Caki2 (cell line): Measurements from ENCODE around the gene MGAT3. TPM values are rescaled to one million over a fixed set of nuclear protein-coding genes. Genes with fewer than 3 reads are reported as not detected.
"Not testable (repeated sequence)": the region's sequence is repeated elsewhere in the genome, so short reads cannot be mapped to it uniquely, and the experiment has no call there.

Experiments
- DNase-seq: peaks from one replicate; pipeline ENCODE4 v3.0.0-alpha.2; 2015; ENCODE audit warnings: low read depth
- in situ Hi-C: cut with HindIII; loops from 2 replicates; pipeline ENCODE4 v1.10.0; 2016; ENCODE audit warnings: low sequenced_read_pairs, low pct_unique_long_range_greater_than_20kb, mixed read lengths
- total RNA-seq: library from RNA; depleted of rRNA; stranded (reverse); fragments of >200 nt; shearing (Covaris generic); gene quantifications from 2 replicates; pipeline ENCODE4 v1.2.3, GENCODE V29; 2014; ENCODE audit warnings: low replicate concordance; rRNA removed

Gene MGAT3, protein sequence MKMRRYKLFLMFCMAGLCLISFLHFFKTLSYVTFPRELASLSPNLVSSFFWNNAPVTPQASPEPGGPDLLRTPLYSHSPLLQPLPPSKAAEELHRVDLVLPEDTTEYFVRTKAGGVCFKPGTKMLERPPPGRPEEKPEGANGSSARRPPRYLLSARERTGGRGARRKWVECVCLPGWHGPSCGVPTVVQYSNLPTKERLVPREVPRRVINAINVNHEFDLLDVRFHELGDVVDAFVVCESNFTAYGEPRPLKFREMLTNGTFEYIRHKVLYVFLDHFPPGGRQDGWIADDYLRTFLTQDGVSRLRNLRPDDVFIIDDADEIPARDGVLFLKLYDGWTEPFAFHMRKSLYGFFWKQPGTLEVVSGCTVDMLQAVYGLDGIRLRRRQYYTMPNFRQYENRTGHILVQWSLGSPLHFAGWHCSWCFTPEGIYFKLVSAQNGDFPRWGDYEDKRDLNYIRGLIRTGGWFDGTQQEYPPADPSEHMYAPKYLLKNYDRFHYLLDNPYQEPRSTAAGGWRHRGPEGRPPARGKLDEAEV
- total RNA-seq, result not detected in 2 replicates

DNA sequence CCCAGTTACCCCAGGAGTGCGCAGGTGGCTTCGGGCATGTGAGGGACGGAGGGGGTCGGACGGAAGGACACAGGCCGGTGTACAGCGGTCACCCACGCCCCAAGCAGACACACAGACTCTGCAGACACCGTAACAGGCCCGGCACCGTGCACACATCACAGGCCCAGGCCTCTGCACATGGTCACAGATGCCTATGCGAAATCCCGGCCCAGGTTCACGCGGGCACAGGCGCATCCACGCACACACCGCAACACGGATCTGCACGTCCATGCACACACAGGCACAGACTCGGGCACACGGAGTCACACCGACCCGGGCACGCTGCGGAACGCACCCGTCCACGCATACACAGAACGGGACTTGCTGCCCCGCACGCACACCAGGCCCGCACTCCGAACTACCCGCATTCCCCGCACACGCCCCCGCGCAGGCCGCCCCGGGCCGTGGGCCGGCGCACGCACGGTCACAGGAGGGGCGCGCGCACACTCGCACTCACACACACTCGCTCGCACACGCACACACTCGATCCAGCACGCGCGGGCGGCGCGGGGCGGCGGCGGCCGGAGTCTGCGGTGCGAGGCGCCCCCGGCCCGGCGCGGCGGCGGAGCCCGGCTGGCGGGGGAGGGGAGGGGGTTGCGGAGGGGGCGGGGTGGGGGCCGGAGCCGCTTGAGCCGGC lies at the start of gene MGAT3:
Gene MGAT3 (plus strand): TSS at position 491 of the 676 bp plus-strand sequence. CDS start 30,336 bp downstream, outside the sequence.
- in situ Hi-C loops, result no loop called here

DNA sequence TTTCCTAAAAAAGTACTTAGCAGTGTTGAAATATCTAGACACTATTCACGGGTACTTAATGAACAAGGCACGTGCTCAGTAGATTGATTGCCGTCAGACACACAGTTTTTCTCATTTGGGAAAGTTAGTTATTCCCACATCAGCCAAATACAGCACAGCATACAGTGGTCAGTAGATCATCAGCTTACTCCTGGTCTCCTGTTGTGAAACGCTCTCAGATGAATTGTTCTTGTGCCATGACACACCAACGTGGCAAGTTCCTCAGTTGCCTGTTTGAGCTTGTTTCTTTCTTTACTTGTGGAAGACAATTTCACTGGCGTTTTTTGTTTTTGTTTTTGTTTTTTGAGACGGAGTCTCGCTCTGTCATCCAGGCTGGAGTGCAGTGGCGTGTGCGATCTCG lies 48.6 kb upstream of the MGAT3 start:
- in situ Hi-C loops, result loop anchor here (10.0 kb wide), 1 partner anchor 77 kb away; no protein-coding TSS in a partner anchor
- no peak for DNase-seq

More for the DNA sequence above, at the start of gene MGAT3:
- DNase-seq, result no peak

DNA sequence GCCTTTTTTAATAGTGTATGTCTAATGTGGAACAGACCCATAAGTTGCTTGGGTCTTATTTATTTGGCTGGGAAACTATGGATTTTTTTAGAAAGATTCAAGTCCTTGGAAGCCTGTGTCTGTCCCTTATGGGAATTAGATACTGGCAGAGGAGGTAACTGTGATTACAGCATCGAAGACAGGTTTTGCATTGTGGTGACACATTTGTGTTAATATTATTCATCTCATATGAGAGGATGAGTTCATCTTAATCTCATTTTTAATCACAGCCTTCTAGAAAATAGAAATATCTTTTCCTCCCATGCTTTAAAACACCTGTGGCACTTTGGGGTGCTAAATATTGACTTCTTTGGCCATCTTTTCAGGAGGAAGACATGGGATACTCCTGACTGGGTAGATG lies 48.0 kb upstream of the MGAT3 start:
- in situ Hi-C loops, result loop anchor here (10.0 kb wide), 1 partner anchor 76 kb away; no protein-coding TSS in a partner anchor
- DNase-seq, result no peak

DNA sequence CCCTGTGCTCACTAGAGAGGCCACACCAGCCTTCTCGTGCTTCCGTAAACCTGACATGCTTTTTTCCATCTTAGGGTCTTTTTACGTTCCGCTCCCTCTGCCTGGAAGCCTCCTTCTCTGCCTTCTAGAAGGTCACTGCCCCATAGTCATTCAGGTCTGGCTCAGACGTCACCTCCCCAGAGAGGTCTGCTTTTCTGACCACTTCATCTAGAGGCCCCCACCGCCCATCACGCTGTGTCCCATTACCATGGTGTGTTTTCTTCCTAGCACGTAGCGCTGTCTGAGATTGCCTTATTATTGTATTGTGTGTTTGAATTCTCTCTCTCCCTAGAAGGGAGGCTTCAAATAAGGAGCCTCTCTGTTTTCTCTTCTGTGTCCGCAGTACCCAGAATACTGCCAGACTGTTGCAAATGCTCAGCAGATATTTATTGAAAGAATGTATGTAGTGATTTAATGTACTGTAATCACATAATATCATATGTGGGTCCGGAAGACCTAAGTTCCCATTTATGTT lies 47.2 kb upstream of the MGAT3 start:
- in situ Hi-C loops, result loop anchor here (10.0 kb wide), 1 partner anchor 75 kb away; no protein-coding TSS in a partner anchor
- no peak for DNase-seq

DNA sequence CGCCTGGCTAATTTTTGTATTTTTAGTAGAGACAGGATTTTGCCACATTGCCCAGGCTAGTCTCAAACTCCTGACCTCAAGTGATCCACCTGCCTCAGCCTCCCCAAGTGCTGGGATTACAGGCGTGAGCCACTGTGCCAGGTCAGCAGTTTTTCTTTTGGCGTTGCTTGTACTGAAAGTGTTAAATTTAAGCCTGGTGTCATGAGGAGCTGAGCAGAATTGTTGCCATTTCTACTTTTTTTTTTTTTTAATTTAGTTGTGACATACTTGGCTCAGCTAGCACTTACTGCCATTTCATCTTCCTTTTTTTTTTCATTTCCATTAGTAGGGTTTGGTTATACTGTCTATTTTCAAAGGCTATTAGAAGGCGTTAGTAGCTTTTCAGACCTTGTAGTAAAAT lies 46.5 kb upstream of the MGAT3 start:
- in situ Hi-C loops, result no loop called here
- no peak for DNase-seq

DNA sequence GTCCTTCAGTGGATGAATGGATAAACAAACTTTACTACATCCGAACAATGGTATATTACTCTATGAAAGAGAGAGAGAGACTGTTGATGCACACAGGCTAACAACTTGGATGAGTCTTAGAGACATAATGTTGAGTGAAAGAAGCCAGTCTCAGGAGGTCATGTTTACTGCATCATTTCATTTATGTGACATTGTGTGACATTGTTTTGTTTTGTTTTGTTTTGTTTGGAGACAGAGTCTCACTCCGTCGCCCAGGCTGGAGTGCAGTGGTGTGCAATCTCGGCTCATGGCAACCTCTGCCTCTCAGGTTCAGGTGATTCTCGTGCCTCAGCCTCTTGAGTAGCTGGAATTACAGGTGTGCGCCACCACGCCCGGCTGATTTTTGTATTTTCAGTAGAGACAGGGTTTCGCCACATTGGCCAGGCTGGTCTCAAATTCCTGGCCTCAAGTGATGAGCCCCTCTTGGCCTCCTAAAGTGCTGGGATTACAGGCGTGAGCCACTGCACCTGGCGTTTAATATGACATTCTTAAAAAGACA lies 44.9 kb upstream of the MGAT3 start:
- DNase-seq, in situ Hi-C loops: not testable (repeated sequence)

DNA sequence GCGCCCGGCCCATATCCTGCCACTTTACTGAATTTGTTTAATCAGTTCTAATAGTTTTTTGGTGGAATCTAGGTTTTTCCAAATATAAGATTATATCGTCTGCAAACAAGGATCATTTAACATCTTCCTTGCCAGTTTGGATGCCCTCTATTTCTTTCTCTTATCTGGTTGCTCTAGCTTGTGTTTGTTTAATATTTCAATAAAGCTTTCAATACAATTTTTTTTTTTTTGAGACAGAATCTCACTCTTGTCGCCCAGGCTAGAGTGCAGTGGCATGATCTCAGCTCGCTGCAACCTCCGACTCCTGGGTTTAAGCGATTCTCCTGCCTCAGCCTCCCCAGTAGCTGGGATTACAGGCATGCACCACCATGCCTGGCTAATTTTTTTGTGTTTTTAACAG lies 43.6 kb upstream of the MGAT3 start:
- DNase-seq, in situ Hi-C loops: not testable (repeated sequence)

DNA sequence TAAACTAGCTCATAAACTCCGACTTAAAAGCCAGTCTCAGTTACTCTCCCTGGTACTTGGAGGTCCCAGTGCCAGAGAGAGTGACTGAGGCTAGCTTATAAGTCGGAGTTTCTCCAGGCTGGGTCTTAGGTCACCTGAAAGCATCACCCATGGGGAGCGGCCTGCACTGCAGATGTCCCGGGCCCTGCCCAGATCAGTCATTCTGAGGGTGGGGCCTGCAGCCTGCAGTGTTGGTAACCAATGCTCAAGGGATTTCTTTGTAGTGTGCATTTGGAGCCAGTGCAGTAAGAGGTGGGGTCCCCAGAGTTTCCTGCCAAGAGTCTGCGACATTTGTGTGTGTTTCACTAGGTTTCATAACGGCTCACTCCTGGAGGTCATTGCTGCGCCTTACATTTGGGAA lies 42.4 kb upstream of the MGAT3 start:
- no peak for DNase-seq
- in situ Hi-C loops, result no loop called here

DNA sequence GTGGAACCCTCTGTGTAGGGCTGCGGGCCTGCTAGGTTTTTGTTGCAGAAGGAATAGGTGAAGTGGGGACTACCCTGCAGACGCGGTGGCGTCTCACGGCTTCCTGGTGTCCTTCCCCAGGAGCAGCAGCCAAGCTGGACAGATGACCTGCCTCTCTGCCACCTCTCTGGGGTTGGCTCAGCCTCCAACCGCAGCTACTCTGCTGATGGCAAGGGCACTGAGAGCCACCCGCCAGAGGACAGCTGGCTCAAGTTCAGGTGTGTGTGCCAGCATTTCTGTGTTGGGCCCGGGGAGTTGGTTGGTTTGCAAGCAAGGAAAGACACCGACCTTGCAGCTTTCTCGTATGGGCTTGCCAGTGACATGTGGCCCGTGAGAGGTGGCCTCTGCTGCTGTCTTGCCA lies 41.9 kb upstream of the MGAT3 start:
- DNase-seq, result no peak
- in situ Hi-C loops, result no loop called here

DNA sequence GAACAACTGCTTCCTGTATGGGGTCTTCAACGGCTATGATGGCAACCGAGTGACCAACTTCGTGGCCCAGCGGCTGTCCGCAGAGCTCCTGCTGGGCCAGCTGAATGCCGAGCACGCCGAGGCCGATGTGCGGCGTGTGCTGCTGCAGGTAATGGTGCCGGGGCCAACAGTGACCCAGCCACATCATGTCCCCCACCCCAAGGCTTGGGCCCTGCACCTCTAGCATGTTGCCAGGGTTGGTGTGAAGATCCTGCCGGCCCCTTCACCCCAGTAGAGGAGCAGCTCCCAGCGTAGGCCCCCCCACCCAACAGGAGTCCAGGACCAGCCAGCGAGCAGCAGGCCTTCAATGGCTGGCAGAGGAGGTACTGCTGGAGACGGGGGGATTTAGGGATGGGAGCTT lies 41.3 kb upstream of the MGAT3 start:
- in situ Hi-C loops, result no loop called here

DNA sequence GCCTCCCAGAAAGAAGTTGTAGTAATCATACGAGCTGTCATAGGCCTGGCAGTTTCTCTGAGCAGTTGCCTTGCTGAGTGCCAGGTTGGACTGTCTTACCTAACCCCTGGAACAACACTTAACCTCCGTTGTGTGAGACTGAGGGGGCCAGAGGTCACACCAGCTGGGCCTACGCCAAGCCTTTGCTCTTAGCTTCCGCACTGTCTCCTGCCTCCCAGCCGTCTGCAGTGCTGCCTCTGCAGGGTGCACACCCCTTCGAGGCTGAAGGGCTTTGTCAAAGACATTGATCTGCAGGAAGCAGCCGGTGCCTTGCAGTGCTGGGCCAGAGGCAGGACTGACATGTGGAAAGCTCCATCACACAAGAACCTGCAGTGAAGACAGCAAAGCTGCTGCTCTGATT lies 40.5 kb upstream of the MGAT3 start:
- no peak for DNase-seq
- in situ Hi-C loops, result no loop called here

More for the DNA sequence above, 41.3 kb upstream of the MGAT3 start:
- no peak for DNase-seq

DNA sequence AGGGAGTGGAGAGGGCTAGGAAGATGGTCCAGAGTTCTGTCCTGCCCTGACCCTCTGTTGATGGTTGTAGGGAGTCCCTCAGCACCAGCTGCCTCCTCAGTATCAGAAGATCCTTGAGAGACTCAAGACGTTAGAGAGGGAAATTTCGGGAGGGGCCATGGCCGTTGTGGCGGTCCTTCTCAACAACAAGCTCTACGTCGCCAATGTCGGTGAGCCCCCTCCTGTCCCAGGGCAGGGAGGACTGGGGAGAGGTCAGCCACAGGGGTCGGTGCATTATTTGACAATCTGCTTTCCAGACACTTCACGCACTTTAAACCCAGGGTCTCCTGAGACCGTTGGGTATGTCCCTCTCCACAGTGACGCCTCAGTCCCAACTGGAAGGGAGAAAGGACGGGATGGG lies 39.2 kb upstream of the MGAT3 start:
- in situ Hi-C loops, result no loop called here
- no peak for DNase-seq

DNA sequence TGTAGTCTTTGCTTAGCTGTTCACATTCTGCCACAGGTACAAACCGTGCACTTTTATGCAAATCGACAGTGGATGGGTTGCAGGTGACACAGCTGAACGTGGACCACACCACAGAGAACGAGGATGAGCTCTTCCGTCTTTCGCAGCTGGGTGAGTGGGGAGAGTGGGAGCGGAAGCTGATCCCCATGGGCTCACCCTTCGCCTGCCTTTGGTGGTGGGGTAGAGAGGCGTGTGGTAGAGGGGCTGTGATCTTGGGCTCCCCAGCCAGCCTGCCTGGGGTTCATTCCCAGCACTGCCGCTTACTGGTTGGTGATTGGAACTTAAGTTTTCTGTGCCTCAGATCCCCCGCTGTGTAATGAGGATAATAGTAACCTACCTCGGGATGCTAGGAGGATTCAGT lies 38.1 kb upstream of the MGAT3 start:
- in situ Hi-C loops, result no loop called here

DNA sequence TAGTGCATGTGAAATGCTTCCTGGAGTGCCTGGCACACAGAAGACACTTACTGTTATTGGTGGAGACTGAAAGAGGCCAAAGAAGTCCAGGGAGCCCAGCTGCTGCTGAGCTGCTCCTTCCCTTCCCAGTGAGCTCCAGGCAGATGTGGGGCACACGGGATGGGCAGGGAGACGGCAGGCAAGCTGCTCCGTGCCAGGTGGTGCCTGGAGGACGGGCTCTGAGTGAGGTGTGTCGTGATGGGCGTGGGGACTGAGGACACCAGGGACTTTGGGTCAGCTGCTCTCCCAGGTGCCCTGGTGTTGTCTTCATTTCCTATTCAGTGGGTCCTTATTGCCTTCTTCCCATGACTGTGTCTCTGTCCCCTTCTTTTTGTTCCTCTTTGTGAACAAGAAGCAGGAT lies 37.7 kb upstream of the MGAT3 start:
- no peak for DNase-seq
- in situ Hi-C loops, result no loop called here

More for the DNA sequence above, 38.1 kb upstream of the MGAT3 start:
- no peak for DNase-seq

DNA sequence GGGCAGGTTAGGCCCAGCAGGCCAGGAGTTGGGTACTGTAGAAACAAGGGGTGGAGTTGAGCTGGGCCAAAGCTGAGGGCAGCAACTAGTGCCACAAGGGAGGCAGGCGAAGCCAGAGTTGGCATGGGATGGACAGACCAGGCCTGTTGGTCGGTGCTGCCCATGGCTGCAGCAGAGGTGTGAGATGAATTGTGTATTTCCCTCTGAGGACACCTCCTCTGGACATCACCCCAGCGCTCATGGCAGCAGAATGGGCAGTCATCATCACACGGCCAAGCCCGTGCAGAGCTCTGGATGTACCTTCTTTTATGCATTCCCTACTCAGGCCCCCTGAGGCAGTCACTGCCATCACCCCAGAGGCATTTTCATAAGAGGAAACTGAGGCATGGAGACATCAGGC lies 36.9 kb upstream of the MGAT3 start:
- in situ Hi-C loops, result no loop called here
- no peak for DNase-seq

DNA sequence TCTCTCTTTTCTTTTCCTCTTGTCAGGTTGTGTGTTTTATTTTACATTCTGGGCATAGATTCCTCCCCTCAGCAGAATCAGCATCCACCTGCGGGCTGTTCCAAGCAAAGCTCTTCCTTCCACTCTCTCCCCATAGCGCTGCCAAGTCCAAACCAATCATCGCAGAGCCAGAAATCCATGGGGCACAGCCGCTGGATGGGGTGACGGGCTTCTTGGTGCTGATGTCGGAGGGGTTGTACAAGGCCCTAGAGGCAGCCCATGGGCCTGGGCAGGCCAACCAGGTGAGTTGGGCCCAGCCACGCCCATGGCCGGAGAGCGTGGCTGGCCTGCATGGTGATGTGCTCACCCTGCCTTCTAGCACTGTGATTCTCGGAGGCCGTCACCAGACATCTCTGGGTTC lies 35.1 kb upstream of the MGAT3 start:
- no peak for DNase-seq
- in situ Hi-C loops, result no loop called here

DNA sequence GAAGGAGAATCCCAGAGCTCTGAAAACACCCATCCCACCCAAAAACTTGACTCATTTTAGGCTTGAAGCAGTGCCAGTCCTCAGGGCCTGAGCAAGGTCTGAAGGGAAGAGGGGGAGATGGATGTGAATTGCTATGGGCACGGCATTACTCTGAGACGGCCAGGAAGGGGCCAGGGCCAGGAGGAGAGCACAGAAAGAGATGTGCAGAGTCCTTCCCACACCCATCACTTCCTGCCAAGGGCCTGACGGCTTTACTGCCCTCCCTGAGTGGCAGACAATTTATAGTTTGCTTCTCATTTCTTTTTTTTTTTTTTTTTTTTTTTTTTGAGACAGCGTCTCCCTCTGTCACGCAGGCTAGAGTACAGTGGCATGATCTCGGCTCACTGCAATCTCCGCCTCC lies 34.7 kb upstream of the MGAT3 start:
- in situ Hi-C loops, result no loop called here

DNA sequence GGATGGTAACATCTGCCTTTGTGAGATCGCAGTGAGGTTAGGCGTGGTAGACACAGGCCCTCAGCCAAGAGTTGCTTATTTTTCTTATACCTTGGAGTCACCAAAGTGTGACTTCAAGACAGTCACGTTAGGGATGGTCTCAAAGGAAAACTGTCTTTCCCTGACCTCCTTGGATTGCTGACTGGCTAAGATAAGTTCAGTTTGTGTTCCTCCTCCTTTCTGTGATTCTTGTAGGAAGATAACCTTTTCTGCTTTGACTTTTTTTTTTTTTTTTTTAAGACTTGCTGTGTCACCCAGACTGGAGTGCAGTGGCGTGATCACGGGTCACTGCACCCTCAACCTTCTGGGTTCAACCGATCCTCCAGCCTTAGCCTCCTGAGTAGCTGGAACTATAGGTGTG lies 34.1 kb upstream of the MGAT3 start:
- in situ Hi-C loops, result no loop called here
- peak; percentile 40 for DNase-seq

More for the DNA sequence above, 34.7 kb upstream of the MGAT3 start:
- no peak for DNase-seq

DNA sequence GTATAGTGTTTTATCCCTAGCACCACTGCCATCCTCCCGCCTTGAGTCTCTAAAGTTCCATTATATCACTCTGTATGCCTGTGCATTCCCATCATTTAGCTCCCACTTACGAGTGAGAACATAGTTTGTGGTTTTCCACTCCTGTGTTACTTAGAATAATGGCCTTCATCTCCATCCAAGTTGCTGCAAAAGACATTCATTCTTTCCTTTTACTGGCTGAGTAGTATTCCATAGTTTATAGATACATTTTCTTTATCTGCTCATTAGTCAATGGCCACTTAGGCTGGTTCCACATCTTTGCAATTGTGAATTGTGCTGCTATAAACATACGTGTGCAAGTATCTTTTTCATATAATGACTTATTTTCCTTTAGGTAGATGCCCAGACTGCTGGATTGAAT lies 32.8 kb upstream of the MGAT3 start:
- in situ Hi-C loops, result no loop called here
- DNase-seq, result no peak
